GM19438 (cell line): ENCODE measurements around the gene SNX30.
"Not testable (repeated sequence)": the region's sequence is repeated elsewhere in the genome, so short reads cannot be mapped to it uniquely, and the experiment has no call there.

Source experiments
- ATAC-seq: cut with Tn5 transposase; IDR thresholded peaks from one replicate; pipeline ENCODE4 v1.9.1; 2021; ENCODE audit warnings: low read depth; ENCODE audit not compliant: unreplicated experiment

SNX30 gene, protein sequence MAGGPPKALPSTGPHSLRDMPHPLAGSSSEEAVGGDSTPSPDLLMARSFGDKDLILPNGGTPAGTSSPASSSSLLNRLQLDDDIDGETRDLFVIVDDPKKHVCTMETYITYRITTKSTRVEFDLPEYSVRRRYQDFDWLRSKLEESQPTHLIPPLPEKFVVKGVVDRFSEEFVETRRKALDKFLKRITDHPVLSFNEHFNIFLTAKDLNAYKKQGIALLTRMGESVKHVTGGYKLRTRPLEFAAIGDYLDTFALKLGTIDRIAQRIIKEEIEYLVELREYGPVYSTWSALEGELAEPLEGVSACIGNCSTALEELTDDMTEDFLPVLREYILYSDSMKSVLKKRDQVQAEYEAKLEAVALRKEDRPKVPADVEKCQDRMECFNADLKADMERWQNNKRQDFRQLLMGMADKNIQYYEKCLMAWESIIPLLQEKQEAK

DNA sequence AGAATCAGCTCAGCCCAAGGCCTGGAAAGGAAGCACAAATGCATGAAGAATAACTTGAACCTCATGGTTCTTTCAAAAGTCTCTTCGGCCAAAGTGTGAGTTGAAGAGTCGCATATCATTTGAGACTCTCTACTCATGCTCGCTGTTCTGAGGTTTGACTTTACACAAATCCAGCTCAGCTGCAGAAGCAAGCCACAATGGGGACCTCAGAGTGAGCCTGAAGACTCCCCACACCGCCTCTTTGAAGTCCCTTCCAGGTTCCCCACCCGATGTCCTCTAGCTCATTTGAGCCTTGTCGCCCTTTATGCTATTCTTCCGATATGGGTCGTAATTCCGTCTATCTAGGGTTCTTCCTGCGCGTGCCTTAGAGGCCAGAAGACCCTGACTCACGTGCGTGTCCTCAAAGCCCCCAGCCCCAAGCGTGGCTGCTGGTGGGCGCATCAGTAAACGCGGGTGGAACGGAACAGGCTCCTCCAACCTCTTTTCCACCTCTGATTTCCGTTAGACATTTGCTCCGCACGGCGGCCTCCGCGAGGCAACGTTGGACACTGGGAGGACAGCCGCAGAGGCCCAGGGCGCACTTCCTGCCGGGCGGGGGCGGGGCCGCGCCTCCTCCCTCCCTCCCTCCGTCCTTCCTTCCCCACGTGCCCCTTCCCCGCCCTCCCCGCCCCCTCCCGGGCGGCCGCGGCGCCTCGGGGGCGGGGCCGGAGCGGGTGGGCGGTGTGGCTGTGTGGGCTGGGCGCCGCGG, at the start of gene SNX30:
Gene SNX30, plus strand, starts transcription at position 745 of the 748 bp plus-strand sequence. CDS start 242 bp downstream, outside the sequence.
- peak; percentile 74 for ATAC-seq

- no peak for ATAC-seq
Measured at GRCh38 chr9:112703304-112703703, 47.3 kb upstream of the SNX30 start.

GRCh38 chr9:112705768-112706427, 44.7 kb upstream of the SNX30 start:
- ATAC-seq, result no peak

DNA sequence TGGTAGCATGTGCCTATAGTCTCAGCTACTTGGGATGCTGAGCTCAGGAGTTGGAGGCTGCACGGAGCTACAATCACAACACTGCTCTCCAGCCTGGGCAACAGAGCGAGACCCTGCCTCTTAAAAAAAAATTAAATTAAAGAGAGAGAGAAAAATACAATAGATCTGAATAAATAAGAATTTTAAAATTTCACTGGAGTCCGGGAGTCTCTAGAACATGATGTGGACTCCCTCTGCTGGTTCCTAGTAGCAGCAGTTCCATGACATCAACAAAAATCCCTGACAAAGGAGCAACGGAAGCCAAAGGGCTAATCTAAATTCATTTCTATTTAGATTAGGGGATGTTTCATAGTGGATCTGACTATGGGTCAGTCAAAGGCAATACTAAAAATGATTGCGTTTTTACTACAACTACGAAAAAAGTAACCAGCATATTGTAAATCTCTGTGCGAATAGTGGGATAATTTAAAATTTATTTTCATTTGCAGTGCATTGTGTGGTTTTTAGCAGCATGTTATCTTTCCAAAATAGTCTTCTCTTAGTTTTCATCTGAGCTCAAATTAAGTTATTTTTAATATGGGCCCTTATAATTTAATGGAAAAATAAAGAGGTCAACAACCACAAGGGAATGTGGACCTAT, 39.4 kb upstream of the SNX30 start:
- ATAC-seq, result no peak

- no peak for ATAC-seq
Measured at GRCh38 chr9:112712678-112713077, 37.9 kb upstream of the SNX30 start.

- peak; percentile 93 for ATAC-seq
Measured at GRCh38 chr9:112717661-112718331, 32.8 kb upstream of the SNX30 start, which contains the start of gene INIP. Gene INIP (minus strand): TSS chr9:112718117. CDS start chr9:112716485, 1,632 bp downstream.

DNA sequence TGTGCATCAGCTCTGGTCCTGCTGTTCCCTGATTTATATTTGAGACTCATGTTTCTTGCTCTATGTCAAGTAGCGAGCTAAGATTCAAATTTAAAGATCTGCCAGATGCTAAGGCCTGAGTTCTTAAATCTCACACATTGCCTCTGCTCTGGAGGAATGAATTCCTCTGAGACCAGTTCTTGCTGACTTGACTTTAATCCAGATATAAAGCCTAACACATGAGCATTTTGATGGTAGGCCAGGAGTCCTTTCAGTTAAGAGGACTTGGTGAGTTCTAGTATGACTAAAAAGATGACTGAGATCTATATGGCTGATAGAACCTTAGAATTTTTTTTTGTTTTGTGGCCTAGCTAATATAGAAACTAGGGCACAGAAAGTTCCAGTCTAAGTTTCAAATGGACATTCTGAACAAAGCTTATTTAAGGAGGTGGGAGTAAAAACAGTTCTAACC, 31.3 kb upstream of the SNX30 start:
- no peak for ATAC-seq

DNA sequence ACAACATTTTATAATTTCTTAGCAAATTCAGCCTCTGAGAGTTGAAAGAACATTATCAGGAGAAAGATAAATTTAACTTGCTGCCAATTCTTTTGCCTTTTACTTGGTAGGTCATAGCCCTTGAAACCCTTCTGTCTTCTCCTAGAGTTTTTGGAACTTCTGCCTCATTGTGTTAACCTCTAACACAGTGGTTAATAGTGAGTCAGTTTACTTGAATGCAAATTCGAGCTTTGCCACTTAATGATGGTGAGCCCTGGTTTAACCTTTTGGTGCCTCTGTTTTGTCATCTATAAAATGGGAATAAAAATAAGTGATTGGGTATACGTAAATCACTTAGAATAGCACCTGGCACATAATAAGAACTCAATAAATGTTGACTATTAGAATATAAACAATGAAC, 30.9 kb upstream of the SNX30 start:
- no peak for ATAC-seq

DNA sequence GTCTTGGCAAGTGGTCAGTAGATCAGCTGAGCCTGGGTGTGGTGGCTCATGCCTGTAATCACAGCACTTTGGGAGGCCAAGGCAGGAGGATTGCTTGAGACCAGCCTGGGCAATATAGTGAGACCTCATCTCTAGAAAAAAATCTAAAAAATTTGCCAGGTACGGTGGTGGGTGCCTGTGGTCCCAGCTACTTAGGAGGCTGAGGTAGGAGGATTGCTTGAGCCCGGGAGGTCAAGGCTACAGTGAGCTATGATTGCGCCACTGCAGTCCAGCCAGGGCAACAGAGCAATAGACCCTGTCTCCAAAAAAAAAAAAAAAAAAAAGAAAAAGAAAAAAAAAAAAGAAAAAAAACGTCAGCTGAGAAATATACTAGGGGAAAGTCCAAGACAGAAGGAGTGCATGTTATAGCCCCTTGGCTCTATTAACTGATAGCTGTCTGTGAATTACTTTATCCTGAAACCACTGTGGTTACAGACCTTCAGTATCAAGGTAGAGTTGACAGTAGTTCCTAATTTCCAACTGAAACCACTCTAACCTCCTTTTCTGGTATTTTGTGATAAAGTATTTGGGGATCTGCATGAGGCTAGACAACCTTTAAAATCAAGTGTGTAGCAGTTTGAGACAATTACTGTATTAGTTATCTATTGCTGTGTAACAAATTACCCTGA, 30.3 kb upstream of the SNX30 start:
- no peak for ATAC-seq

GRCh38 chr9:112722749-112723148, 27.8 kb upstream of the SNX30 start:
- ATAC-seq, result not testable (repeated sequence)

- ATAC-seq, result peak; percentile 53
Measured at GRCh38 chr9:112725961-112726360, 24.6 kb upstream of the SNX30 start.

DNA sequence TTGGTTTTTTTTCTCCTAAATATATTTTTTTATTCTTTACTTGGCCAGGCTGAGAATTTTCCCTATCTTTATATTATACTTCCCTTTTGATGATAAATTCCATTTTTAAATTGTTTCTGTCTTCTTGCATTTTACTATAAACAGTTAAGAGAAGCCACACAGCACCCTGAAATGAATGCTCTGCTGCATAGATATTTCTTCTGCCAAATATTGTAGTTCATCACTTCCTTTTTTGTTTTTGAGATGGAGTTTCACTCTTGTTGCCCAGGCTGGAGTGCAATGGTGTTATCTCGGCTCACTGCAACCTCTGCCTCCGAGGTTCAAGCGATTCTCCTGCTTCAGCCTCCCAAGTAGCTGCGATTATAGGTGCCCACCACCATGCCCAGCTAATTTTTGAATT, 24.1 kb upstream of the SNX30 start:
- ATAC-seq, result peak; percentile 44

- ATAC-seq, result no peak
Measured at GRCh38 chr9:112728401-112728800, 22.2 kb upstream of the SNX30 start.

DNA sequence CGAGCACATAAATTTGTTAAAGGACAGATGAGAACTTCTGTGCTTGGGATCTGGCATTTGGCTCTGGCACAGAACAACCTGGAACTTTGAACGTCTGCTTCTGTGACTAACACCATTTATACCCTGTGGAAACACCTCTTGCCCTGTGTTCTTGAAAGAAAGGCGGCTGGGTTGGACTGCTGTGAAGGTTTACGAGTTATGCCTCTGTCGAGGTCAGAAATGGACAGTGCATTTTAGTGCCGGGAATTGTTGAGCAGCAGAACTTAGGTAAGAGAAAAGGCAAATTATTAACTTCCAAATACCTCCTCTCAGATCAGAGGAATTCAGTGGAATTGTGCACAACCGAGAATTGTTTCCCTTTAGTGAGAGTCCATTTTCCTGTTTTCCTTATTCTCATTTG, 18.6 kb upstream of the SNX30 start:
- ATAC-seq, result no peak

DNA sequence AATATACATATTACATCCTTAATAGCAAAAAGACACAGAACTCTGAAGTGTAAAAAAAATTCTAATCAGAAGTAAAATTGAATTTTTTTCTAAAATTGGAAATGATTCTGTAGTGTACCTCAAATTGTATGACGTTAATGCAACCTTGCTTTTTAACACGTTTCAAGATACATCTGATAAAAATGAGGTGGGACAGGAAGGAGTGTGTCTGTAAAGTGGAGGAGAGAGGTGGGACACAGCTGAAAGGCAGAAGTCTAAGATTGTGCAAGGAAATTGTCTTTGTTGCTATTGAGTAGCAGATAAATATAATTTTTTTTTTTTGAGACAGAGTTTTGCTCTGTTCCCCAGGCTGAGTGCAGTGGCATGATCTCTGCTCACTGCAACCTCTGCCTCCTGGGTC, 15.7 kb upstream of the SNX30 start:
- no peak for ATAC-seq

DNA sequence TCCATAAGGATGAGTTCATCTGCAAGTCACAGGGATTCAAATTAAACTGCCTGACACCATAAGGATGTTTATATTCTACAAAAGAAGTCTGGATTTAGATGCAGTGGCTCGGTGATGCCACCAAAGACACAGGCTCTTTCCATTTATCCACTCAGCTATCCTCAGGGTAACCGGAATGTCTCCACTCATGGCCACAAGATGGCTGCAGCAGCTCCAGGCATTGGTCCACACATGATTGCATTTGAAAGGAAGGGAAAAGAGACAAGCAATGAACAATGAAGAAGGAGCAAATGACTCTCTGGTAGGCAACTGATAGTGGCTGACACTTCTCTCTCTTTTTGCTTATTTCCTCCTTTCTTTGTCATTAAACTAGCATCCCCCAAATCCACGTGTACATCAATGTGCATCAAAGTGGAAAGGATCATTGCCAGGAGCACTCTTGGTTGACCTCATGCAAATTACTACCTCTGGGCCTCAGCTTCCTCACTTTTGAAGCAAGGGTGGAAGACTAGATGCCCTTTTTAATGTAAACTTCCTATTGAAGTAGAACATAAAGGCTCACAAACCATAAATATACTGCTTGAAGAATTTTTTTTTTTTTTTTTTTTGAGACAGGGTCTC, 7.2 kb upstream of the SNX30 start:
- no peak for ATAC-seq

GRCh38 chr9:112744177-112744576, 6.4 kb upstream of the SNX30 start:
- ATAC-seq, result no peak

DNA sequence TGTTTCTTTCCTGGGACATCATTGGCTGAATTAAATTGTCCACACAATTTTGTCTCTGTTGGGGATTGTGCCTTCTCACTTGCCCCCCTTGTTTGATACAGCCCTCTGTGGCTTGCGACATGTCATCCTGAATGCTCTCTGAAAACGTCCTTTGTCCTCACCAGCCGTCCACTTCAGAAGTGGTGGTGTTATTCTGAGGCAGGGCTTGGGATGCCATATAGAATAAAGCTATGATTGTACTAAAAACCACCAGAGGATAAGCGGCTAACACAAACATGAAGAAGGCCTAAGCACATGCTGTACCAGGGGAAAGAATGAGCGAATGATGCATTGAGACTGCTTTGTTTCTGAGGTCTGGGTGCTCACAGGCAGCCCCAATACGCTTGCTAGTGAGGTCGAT, 3.5 kb upstream of the SNX30 start:
- no peak for ATAC-seq

DNA sequence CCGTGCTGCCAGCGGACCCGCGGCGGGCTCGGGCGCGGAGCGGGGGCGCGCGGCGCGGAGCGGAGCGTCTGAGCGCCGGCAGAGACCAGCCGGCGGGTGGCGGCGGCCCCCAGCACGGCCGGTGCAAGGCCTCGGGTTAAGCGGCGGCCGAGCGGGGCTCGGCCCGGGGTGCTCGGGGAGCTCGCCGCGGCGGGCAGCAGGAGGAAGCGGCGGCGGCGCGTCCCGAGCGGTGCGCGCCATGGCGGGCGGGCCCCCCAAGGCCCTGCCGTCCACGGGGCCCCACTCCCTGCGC, 150 bp downstream of the SNX30 start:
- peak; percentile 34 for ATAC-seq
